NCI-H2196 (cell line): ENCODE results near the gene CABP2.
"Not testable (repeated sequence)": the region's sequence is repeated elsewhere in the genome, so short reads cannot be mapped to it uniquely, and the experiment has no call there.

ENCODE experiments used
- DNase-seq: peaks from one replicate; lab custom pipeline; 2025; ENCODE audit not compliant: unreplicated experiment; lab: John Stamatoyannopoulos, UW

CABP2 gene

GRCh38 chr11:67482275-67482826 lies 40.9 kb downstream of the CABP2 start:
- no peak for DNase-seq

GRCh38 chr11:67477344-67478050 lies 45.7 kb downstream of the CABP2 start:
- not testable (repeated sequence) for DNase-seq

- DNase-seq = not testable (repeated sequence)
Observed at GRCh38 chr11:67476692-67477091, 46.6 kb downstream of the CABP2 start.

DNA sequence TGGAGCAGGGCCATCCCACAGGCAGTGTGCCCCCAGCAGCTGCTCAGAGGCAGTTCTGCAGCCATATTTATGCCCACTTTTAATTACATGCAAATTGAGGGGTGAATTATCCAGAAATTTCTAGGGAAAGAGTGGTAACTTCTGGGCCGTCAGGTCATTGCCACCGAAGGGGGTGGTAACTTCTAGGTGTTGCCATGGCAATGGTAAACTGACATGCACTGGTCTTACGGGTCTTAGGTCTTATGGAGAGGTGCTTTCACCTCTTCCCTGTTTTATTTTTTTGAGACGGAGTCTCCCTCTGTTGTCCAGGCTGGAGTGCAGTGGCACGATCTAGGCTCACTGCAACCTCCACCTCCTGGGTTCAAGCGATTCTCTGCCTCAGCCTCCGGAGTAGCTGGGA lies 50.4 kb downstream of the CABP2 start:
- DNase-seq = no peak

DNA sequence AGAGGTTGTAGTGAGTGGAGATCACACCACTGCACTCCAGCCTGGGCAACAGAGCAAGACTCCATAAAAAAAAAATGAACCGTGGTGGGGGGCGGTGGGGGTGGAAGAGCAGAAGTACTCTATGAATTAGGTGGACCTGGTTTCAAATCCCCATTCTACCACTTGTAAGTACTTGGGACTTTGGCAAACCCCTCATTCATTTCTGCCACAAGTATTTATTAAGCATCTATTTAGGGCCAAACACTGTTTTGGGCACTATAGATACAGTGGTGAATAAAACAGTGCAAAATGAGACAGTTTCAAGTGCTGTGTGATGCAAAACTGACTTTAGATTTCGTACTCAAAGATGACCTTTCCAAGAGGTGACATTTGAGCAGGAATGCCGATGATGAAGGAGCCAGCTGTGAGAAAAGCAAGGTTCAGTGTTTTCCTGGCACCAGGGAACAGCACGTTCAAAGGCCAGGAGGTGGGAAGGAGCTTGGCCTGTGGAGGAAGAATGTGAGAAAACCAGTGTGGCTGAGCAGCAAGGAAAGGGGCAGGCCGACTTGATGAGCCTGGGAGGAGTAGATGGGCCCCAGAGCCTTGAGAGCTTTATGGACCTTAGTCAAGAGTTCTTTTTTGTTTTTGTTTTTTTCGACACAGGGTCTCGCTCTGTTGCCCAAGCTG lies 52.8 kb downstream of the CABP2 start:
- DNase-seq = no peak

GRCh38 chr11:67469508-67469811 lies 53.8 kb downstream of the CABP2 start:
- DNase-seq = no peak
